GM23248 (cell line): ENCODE data around the gene PLCB1. TPM values are rescaled to one million over a fixed set of nuclear protein-coding genes. Genes with fewer than 3 reads are reported as not detected.
A peak's percentile ranks its signal among the peaks of the same experiment; 100 is the strongest.

ENCODE experiments used
- DNase-seq: peaks from one replicate; pipeline ENCODE4 v3.0.0-alpha.2; 2015
- H2AFZ ChIP-seq: fragments of 200-600 bp; sonication (generic); 2 replicates; pipeline ENCODE4 v1.6.1; 2016; ENCODE audit warnings: antibody characterized with exemption
- H3F3A ChIP-seq: fragments of 200-600 bp; sonication (generic); 2 replicates; pipeline ENCODE4 v1.6.1; 2016; ENCODE audit warnings: mild to moderate bottlenecking, antibody characterized with exemption, mixed run types; ENCODE audit not compliant: insufficient read depth
- H3K27ac ChIP-seq: fragments of 200-600 bp; sonication (generic); 2 replicates; pipeline ENCODE4 v1.5.1; 2016; ENCODE audit warnings: mild to moderate bottlenecking
- H3K27me3 ChIP-seq: fragments of 200-600 bp; sonication (generic); replicated peaks from 2 replicates; pipeline ENCODE4 v1.6.1; 2016; ENCODE audit warnings: mild to moderate bottlenecking; ENCODE audit not compliant: insufficient read depth
- H3K36me3 ChIP-seq: fragments of 200-600 bp; sonication (generic); 2 replicates; pipeline ENCODE4 v1.6.1; 2016; ENCODE audit warnings: low read depth, mild to moderate bottlenecking
- H3K4me1 ChIP-seq: fragments of 200-600 bp; sonication (generic); 2 replicates; pipeline ENCODE4 v1.6.1; 2016; ENCODE audit warnings: mild to moderate bottlenecking; ENCODE audit not compliant: insufficient read depth
- H3K4me2 ChIP-seq: fragments of 200-600 bp; sonication (generic); one replicate; pipeline ENCODE4 v1.6.1; 2016; ENCODE audit warnings: mild to moderate bottlenecking; ENCODE audit not compliant: unreplicated experiment
- H3K4me3 ChIP-seq: fragments of 200-600 bp; sonication (generic); 2 replicates; pipeline ENCODE4 v1.5.1; 2016; ENCODE audit warnings: mild to moderate bottlenecking
- H3K79me2 ChIP-seq: fragments of 200-600 bp; sonication (generic); 2 replicates; pipeline ENCODE4 v1.6.1; 2016; ENCODE audit warnings: mild to moderate bottlenecking; ENCODE audit not compliant: insufficient read depth
- H3K9ac ChIP-seq: fragments of 200-600 bp; sonication (generic); 2 replicates; pipeline ENCODE4 v1.6.1; 2016; ENCODE audit warnings: mild to moderate bottlenecking
- H3K9me2 ChIP-seq: fragments of 200-600 bp; sonication (generic); 2 replicates; pipeline ENCODE4 v1.6.1; 2016; ENCODE audit warnings: mixed run types, mild to moderate bottlenecking, moderate library complexity; ENCODE audit not compliant: insufficient read depth
- H3K9me3 ChIP-seq: fragments of 200-600 bp; sonication (generic); one replicate; pipeline ENCODE4 v1.6.1; 2017; ENCODE audit warnings: low read depth
- H4K20me1 ChIP-seq: fragments of 200-600 bp; sonication (generic); 2 replicates; pipeline ENCODE4 v1.6.0; 2016; ENCODE audit not compliant: insufficient read depth
- EZH2 ChIP-seq: fragments of 200-600 bp; sonication (generic); IDR thresholded peaks from 2 replicates; pipeline ENCODE4 v1.6.1; 2018; ENCODE audit warnings: antibody characterized with exemption, mild to moderate bottlenecking; ENCODE audit not compliant: insufficient read depth, poor library complexity, severe bottlenecking
- EZH2phosphoT487 ChIP-seq: fragments of 200-600 bp; sonication (generic); IDR thresholded peaks from 2 replicates; pipeline ENCODE4 v1.6.1; 2018; ENCODE audit warnings: antibody characterized with exemption, moderate library complexity, mild to moderate bottlenecking, low read depth; ENCODE audit not compliant: insufficient read depth
- WGBS, 2 experiments: methylation state at CpG; one replicate each; pipeline ENCODE4 v1.1.6; 2015 to 2017; ENCODE audit warnings: low lambda C conversion rate in 2 of 2, low coverage in 1 of 2; ENCODE audit errors: missing lambda C conversion rate in 2 of 2; 5-methylcytosine and 5-hydroxymethylcytosine counted together
- in situ Hi-C: fragments of 300-500 bp; cut with MboI; formaldehyde crosslinking; loops from 2 replicates; pipeline ENCODE4 v1.15.0; 2020
- polyA plus RNA-seq: library from polyadenylated mRNA; unstranded; fragments of >200 nt; fragmentation: Nextera tagmentation; extraction: Ambion mirVana; gene quantifications from 2 replicates; pipeline ENCODE4 v1.2.1, GENCODE V29; 2016
- total RNA-seq: library from RNA; depleted of rRNA; stranded (reverse); fragments of >200 nt; shearing (Covaris generic); gene quantifications from 2 replicates; pipeline ENCODE4 v1.2.3, GENCODE V29; 2014

PLCB1 gene
- total and polyA plus RNA-seq, 2 experiments from 2014 or later: 3.7 to 12.8 TPM

DNA sequence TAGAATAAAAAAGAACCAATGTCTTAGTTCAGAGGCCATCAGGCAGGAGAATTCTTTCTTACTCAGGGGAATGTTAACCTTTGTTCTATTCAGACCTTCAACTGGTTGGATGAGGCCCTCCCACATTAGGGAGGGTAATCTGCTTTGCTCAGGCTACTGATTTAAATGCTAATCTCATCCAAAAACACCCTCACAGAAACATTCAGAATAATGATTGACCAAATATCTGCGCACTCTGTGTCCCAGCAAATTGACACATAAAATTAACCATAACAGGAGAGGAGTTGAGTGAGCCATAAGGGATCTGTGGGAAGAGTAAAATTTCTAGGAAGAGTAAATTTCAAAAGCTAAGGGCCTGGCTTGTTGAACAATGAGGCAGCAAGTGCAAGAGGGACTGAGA, 702.8 kb downstream of the PLCB1 start:
- Histone ChIP-seq H3F3A (peaks cover 12% of the 10 kb centered on the region), H3K9me2 (no peaks in the 10 kb centered on the region), H3K9me3 (no peaks in the 10 kb centered on the region), H3K4me1 (peaks cover 12% of the 10 kb centered on the region), H3K27ac (no peak overlapping the region), H4K20me1 (no peaks in the 10 kb centered on the region), H3K36me3 (no peaks in the 10 kb centered on the region), H3K79me2 (no peaks in the 10 kb centered on the region), H3K4me2 (no peak overlapping the region), H3K9ac (no peak overlapping the region), H2AFZ (no peak overlapping the region), H3K4me3 (no peak overlapping the region), H3K27me3 (no peaks in the 10 kb centered on the region)
- in situ Hi-C loops: no loop called here
- 96 to 97% methylated on average over 1 of the region's 1 CpG for WGBS, 2 experiments
- TF ChIP-seq EZH2phosphoT487 (no peak), EZH2 (no peak)
- no peak for DNase-seq

DNA sequence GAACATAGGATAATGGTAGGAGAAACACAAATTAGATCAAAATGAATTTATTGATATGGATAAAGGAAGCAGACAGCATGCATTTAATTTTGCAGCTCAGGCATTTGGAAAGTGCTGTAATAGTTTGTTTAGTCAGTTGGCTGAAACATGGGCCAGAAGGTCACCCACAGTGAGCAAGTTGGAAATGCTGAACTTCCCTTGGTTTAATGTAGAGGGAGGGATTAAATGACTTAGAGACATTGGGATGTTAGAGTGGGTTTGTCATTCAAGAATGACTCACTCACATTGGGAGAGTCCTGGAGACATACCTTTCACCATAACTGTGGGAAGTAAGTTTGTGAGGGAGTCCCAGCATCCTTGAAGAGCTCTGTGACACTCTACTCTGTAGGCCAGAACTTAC, 705.3 kb downstream of the PLCB1 start:
- no peaks in the 10 kb centered on the region for H4K20me1 ChIP-seq
- H3K9me3 ChIP-seq: no peaks in the 10 kb centered on the region
- H3K4me3 ChIP-seq: no peak overlapping the region
- H3F3A ChIP-seq: peaks cover 12% of the 10 kb centered on the region
- no peak overlapping the region for H2AFZ ChIP-seq
- in situ Hi-C loops: no loop called here
- peaks cover 12% of the 10 kb centered on the region for H3K4me1 ChIP-seq
- DNase-seq: peak; percentile 86
- H3K79me2 ChIP-seq: no peaks in the 10 kb centered on the region
- H3K36me3 ChIP-seq: no peaks in the 10 kb centered on the region
- no peak overlapping the region for H3K4me2 ChIP-seq
- no peaks in the 10 kb centered on the region for H3K9me2 ChIP-seq
- no peak for TF ChIP-seq EZH2phosphoT487
- no peaks in the 10 kb centered on the region for H3K27me3 ChIP-seq
- no peak overlapping the region for H3K9ac ChIP-seq
- peak overlapping the region; percentile 57 for H3K27ac ChIP-seq

- WGBS, 2 experiments: 89 to 93% methylated on average over 13 of the region's 13 CpGs
- Histone ChIP-seq H3K9ac (no peak overlapping the region), H3K36me3 (no peaks in the 10 kb centered on the region), H3K9me3 (no peaks in the 10 kb centered on the region), H3K4me3 (no peak overlapping the region), H3K27ac (no peak overlapping the region), H3K4me2 (no peak overlapping the region), H3K4me1 (0 out of 2 replicates have a peak, but pooled peaks cover 2% of the 10 kb centered on the region), H3K9me2 (no peaks in the 10 kb centered on the region), H3K79me2 (no peaks in the 10 kb centered on the region), H4K20me1 (no peaks in the 10 kb centered on the region), H2AFZ (no peak overlapping the region), H3K27me3 (no peaks in the 10 kb centered on the region), H3F3A (no peaks in the 10 kb centered on the region)
- in situ Hi-C loops: no loop called here
- no peak for DNase-seq
- no peak for TF ChIP-seq EZH2
- TF ChIP-seq EZH2phosphoT487: no peak
Measured at GRCh38 chr20:8842525-8842924, 710.5 kb downstream of the PLCB1 start.

GRCh38 chr20:8844179-8844578, 712.1 kb downstream of the PLCB1 start:
- Histone ChIP-seq H3K27ac (no peak overlapping the region), H3K36me3 (no peaks in the 10 kb centered on the region), H3K79me2 (no peaks in the 10 kb centered on the region), H3K9ac (no peak overlapping the region), H3K9me2 (no peaks in the 10 kb centered on the region), H2AFZ (no peak overlapping the region), H4K20me1 (no peaks in the 10 kb centered on the region), H3K27me3 (no peaks in the 10 kb centered on the region), H3F3A (no peaks in the 10 kb centered on the region), H3K4me2 (no peak overlapping the region), H3K4me1 (no peaks in the 10 kb centered on the region), H3K4me3 (no peak overlapping the region), H3K9me3 (no peaks in the 10 kb centered on the region)
- WGBS, 2 experiments: 85 to 88% methylated on average over 5 of the region's 5 CpGs
- in situ Hi-C loops: no loop called here
- TF ChIP-seq EZH2 (no peak), EZH2phosphoT487 (no peak)
- DNase-seq: no peak

DNA sequence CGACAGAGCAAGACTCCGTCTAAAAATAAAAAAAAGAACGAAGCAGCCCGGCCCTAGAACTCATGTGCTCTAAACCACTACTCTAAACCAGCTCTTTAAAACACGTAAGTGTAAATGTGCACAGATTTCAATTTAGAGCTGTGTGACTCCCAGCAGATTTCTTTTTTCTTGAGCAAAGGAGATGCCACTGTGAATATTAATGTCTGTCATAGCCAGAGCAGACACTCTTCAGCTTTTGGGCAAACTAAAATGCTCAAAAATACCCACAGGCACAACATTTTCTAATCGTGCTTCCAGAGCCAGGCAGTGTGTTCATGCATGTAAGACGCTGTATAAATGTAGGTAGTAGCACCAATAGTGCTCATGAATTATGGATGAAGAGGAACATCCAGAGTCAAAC, 717.9 kb downstream of the PLCB1 start:
- H3K27ac ChIP-seq: no peak overlapping the region
- no peaks in the 10 kb centered on the region for H3K9me2 ChIP-seq
- H3K4me3 ChIP-seq: no peak overlapping the region
- 90 to 93% methylated on average over 7 of the region's 7 CpGs for WGBS, 2 experiments
- H3F3A ChIP-seq: peaks cover 11% of the 10 kb centered on the region
- H3K79me2 ChIP-seq: no peaks in the 10 kb centered on the region
- TF ChIP-seq EZH2: no peak
- no peaks in the 10 kb centered on the region for H4K20me1 ChIP-seq
- no peak for DNase-seq
- H2AFZ ChIP-seq: no peak overlapping the region
- H3K27me3 ChIP-seq: no peaks in the 10 kb centered on the region
- peaks cover 16% of the 10 kb centered on the region for H3K4me1 ChIP-seq
- no peak overlapping the region for H3K9ac ChIP-seq
- no peak overlapping the region for H3K4me2 ChIP-seq
- H3K36me3 ChIP-seq: no peaks in the 10 kb centered on the region
- H3K9me3 ChIP-seq: no peaks in the 10 kb centered on the region
- in situ Hi-C loops: loop anchor here (10.0 kb wide), 2 partner anchors 225 to 505 kb away; no protein-coding TSS in a partner anchor
